ENCODE measurements around the gene DOCK9. TPM values are rescaled to one million over a fixed set of nuclear protein-coding genes. Genes with fewer than 3 reads are reported as not detected.

The DOCK9 gene
- total and polyA plus RNA-seq, 2 donors (not counting 3 experiments of a cell fraction or from before 2014, with no cell fraction given) = 147 to 323 TPM

DNA sequence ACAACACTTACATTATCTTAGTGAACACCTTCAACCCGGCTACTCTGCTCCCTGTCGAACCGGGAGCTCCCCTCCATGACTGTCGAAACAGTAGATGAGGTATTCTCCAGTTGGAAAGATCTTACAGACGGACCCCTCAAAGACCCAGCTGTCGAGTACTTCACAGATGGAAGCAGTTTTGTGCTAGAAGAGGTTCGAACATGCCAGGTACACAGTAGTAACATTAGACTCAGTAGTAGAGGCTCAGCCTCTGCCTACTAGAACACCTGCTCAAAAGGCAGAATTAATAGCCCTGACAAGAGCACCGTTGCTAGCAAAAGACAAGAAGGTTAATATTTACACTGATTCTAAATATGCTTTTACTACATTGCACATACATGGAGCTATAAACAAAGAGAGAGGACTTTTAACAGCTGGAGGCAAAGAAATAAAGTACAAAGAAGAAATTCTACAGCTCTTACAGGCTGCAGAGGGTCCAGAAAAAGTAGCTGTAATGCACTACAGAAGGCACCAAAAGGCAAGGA lies 211.8 kb downstream of the DOCK9 start:
- POLR2A ChIA-PET = no interaction called here
- no peaks in the 10 kb centered on the region for H3K9me3 ChIP-seq (replicated peaks; ENCODE audit: control insufficient read depth, insufficient read depth, low read length)
- H4K20me1 ChIP-seq (replicated peaks; ENCODE audit: control insufficient read depth, extremely low read depth, insufficient read depth, low read length) = no peaks in the 10 kb centered on the region
- no peaks in the 10 kb centered on the region for H3K79me2 ChIP-seq (ENCODE audit: control insufficient read depth, insufficient read depth, low read length)
- H3K4me1 ChIP-seq (ENCODE audit: control insufficient read depth, extremely low read depth, insufficient read depth, low read length) = no peaks in the 10 kb centered on the region
- no peak overlapping the region for H3K27ac ChIP-seq (ENCODE audit: insufficient read depth, low read depth, low read length)
- H3K27me3 ChIP-seq (ENCODE audit: control insufficient read depth in 2 of 2, insufficient read depth in 2 of 2, low read length in 2 of 2) = peaks cover 18 to 29% of the 10 kb centered on the region in 2 experiments
- no TSS peak for BruUV-seq (replicated peaks)
- intact Hi-C loops (cut with micrococcal nuclease) (no loop called here), dilution Hi-C loops (cut with MboI; ENCODE audit: extremely low pct_ligation_motif_present, low sequenced_read_pairs) (no loop called here)
- no peak overlapping the region for H3K9ac ChIP-seq (replicated peaks; ENCODE audit: extremely low read depth, insufficient read depth, low read length)
- H3K4me2 ChIP-seq (ENCODE audit: insufficient read depth, low read length) = no peak overlapping the region
- CTCF ChIA-PET = interaction anchor here (0.7 to 1.3 kb wide), 4 partner anchors 10 to 298 kb away, joined by 3 read pairs; no protein-coding TSS in a partner anchor
- no peak for DNase-seq (ENCODE audit: low read depth, low spot score)
- H3K36me3 ChIP-seq (ENCODE audit: control insufficient read depth in 2 of 2, extremely low read depth in 1 of 2, insufficient read depth in 2 of 2, low read length in 2 of 2) = no peaks in the 10 kb centered on the region
- H2AFZ ChIP-seq (ENCODE audit: low read depth, low read length) = no peak overlapping the region
- no peak for FAIRE-seq
- H3K4me3 ChIP-seq (replicated peaks in 1 of 3; ENCODE audit: insufficient read depth in 1 of 3, low read depth in 1 of 3, low read length in 3 of 3) = no peak overlapping the region
- no peak for TF ChIP-seq POLR2AphosphoS5 (IDR thresholded peaks at IDR 0.05; ENCODE audit: insufficient read depth, low read depth, low read length)
- no peak for TF ChIP-seq GATA2 (IDR thresholded peaks at IDR 0.05; ENCODE audit: insufficient read depth, insufficient read length, low read depth, low read length)
- TF ChIP-seq POLR2A (IDR thresholded peaks at IDR 0.05; ENCODE audit: low read depth, low read length) = no peak
- TF ChIP-seq, protein P1, sequence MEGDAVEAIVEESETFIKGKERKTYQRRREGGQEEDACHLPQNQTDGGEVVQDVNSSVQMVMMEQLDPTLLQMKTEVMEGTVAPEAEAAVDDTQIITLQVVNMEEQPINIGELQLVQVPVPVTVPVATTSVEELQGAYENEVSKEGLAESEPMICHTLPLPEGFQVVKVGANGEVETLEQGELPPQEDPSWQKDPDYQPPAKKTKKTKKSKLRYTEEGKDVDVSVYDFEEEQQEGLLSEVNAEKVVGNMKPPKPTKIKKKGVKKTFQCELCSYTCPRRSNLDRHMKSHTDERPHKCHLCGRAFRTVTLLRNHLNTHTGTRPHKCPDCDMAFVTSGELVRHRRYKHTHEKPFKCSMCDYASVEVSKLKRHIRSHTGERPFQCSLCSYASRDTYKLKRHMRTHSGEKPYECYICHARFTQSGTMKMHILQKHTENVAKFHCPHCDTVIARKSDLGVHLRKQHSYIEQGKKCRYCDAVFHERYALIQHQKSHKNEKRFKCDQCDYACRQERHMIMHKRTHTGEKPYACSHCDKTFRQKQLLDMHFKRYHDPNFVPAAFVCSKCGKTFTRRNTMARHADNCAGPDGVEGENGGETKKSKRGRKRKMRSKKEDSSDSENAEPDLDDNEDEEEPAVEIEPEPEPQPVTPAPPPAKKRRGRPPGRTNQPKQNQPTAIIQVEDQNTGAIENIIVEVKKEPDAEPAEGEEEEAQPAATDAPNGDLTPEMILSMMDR (IDR thresholded peaks at IDR 0.05; ENCODE audit: extremely low read depth in 1 of 2, insufficient read depth in 1 of 2, low read depth in 1 of 2, low read length in 2 of 2) = no peak
- no peak for TF ChIP-seq JUN (IDR thresholded peaks at IDR 0.05; ENCODE audit: borderline replicate concordance, insufficient read depth, insufficient read length, low read depth)
- no peak for TF ChIP-seq EZH2 (IDR thresholded peaks at IDR 0.05; ENCODE audit: borderline replicate concordance, low read depth, low read length, severe bottlenecking)
- TF ChIP-seq FOS (IDR thresholded peaks at IDR 0.05; ENCODE audit: borderline replicate concordance, insufficient read depth, low read length) = no peak
- no peak for TF ChIP-seq MYC (IDR thresholded peaks at IDR 0.05; ENCODE audit: low read depth, low read length)
- TF ChIP-seq, protein P2, sequence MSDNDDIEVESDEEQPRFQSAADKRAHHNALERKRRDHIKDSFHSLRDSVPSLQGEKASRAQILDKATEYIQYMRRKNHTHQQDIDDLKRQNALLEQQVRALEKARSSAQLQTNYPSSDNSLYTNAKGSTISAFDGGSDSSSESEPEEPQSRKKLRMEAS (IDR thresholded peaks at IDR 0.05; ENCODE audit: insufficient read depth, insufficient read length) = no peak
- H3K9me1 ChIP-seq (replicated peaks; ENCODE audit: control insufficient read depth, extremely low read depth, insufficient read depth, low read length) = no peaks in the 10 kb centered on the region

Measured in endothelial cell of umbilical vein (primary cell).